CD4-positive, alpha-beta T cell treated with Interleukin-17A for 1 hour (primary cell): ENCODE results near the gene ZNF709.
A peak's percentile ranks its signal among the peaks of the same experiment; 100 is the strongest.
"Not testable (repeated sequence)": the region's sequence is repeated elsewhere in the genome, so short reads cannot be mapped to it uniquely, and the experiment has no call there.

Source experiments
- DNase-seq: peaks from one replicate; pipeline ENCODE4 v3.0.0-alpha.2; 2020

The ZNF709 gene

DNA sequence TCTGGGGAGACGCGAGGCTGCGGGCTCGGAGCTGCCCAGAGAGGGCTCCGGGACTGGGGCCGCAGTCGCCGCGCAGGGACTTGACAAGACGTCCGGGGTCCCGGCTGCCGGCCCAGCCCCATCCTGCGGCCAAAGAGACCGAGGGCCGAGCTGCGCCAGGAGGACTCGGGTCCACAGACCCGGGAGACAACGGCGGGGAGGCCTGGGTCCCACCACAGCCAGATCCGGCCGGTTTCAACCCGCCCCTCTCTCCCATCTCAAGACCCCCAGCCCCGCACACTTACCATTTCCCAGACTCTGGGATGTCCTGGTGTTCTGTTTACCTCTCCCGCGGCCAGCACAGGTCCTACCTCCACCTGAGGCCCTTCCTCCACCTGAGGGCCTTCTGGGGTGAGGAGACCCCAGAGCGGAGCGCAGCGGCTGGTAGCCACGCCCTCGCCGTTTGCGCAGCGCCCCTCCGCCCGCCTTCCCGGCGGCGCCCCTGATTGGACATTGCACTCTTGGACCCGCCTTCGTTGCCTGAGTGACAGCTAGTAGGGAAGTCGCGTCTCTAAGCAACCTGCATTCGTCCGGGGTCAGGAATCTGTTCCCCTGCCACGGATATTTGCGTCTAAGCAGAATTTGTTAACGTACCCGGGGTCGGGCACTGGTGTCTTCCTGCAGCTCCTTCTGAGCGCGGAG lies at the start of gene ZNF709:
ZNF709 (minus strand) TSS at position 446 of the 681 bp plus-strand sequence; CDS start at position 287, 159 bp downstream.
- DNase-seq, result peak; percentile 92

GRCh38 chr19:12527034-12527836 lies 42.6 kb upstream of the ZNF709 start:
- peak; percentile 13 for DNase-seq

GRCh38 chr19:12526542-12526941 lies 41.9 kb upstream of the ZNF709 start:
- DNase-seq, result no peak

GRCh38 chr19:12521996-12522395 lies 37.4 kb upstream of the ZNF709 start:
- no peak for DNase-seq

DNA sequence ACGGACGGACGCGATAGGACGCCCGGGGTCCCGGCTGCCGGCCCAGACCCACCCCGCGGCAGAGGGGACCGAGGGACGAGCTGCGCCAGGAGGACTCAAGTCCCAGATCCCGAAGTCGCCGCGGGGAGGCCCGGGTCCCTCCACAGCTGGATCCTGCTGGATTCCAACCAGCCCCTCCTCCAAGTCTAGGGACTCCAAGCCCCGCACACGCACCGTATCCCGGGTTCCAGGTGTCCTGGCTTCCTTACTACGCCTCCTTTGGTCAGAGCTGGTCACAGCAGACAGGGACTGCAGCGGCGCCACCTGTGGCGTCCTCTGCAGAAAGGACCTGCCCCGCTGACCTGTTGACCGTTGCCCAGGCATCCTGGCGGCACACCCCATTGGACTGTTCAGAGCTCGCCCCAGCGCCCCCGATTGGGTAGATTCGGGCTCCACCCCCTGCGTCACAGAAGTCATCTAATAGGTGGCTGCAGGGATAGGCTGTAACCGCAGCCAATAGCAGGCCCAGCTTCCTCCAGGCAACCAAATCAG lies 29.0 kb upstream of the ZNF709 start:
- DNase-seq, result no peak

DNA sequence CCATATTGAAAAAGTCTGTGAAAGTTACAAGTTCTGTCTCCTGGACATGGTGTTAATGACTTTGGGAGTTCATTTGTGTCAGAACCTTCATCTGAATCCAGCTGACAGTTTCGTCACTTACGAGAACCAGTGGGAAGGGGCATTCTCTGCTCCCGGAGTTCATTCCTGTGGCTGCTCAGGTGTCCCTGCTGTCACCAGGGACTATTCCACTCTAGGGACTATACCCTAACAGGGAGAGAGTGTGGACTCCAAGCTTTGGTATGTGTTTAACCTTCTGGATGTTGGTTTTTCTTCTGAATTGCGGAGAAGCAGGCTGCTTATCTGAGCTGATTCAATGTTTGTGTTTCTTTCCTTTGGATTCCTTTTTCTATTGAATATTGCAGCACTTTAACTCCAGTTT lies 12.4 kb upstream of the ZNF709 start:
- DNase-seq, result no peak

- no peak for DNase-seq
Measured at GRCh38 chr19:12496480-12496879, 11.9 kb upstream of the ZNF709 start.

- peak; percentile 95 for DNase-seq
Measured at GRCh38 chr19:12495002-12495802, 10.6 kb upstream of the ZNF709 start.

- no peak for DNase-seq
Measured at GRCh38 chr19:12494260-12494860, 9.7 kb upstream of the ZNF709 start.

DNA sequence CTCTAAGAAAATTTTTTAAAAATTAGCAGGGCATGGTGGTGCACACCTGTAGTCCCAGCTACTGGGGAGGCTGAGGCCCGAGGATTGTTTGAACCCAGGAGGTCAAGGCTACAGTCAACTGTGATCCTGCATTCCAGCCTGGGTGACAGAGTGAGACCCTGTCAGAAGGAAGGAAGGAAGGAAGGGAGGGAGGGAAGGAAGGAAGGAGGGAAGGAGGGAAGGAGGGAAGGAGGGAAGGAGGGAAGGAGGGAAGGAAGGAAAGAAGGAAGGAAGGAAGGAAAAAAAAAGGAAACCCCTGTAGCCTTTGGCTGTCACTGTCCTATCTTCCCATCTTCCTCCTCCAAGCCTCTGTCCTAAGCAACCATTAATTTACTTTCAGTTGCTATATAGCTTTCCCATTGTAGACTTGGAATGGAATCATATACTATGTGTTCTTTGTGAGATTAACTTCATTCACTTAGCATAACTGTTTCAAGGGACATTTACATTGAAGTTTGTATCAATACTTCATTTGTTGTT lies 1.7 kb upstream of the ZNF709 start:
- not testable (repeated sequence) for DNase-seq

DNA sequence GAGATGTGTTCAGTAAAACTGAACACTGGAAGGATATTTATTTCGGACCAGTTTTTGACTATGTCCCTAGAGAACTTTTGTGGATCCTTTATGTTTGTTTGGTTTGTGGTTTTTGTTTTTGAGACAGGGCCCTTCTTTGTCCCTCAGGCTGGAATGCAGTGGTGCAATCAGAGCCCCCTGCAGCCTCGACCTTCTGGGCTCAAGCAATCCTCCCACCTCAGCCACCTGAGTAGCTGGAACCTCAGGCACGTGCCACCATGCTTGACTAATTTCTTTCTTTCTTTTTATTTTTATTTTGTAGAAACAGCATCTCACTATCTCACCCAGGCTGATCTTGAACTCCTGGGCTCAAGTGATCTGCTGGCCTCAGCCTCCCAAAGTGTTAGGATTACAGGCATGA lies 955 bp upstream of the ZNF709 start:
- no peak for DNase-seq

DNA sequence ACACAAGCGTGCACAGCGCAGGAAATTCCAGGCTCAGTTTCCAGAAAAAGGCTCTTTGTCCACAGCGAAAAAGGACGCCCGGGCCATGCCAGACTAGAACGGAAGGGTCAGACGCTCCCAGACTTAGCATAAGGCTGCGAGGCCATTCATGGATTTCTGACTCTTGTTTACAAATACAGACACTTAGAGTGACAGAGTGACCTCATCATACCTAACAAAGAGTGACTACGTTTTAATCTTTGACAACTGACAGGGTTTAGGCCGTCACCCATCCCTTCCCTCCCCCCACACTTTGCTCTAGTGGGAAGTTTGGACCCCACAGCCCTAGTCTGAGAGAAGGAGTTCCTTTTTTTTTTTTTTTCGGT lies 418 bp upstream of the ZNF709 start:
- DNase-seq, result peak; percentile 10

GRCh38 chr19:12484011-12484370 lies 625 bp downstream of the ZNF709 start:
- DNase-seq, result no peak

DNA sequence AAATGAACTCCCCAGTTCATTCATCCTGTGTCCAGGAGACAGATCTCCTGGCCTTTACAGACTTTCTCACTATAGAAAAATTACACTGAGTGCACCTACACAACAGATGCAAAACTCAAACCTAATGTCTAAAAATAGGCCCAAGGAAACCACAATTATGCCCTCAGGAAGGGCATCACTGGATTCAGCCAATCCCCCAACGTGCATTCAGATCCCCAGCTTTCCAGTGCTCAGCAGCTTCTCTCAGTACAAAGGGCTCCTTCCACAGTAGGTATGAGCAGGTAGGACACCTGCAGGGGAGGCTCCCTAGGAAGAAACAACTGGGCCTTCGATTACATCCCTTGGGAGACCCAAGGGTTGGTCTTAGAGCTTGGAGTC lies 2.1 kb downstream of the ZNF709 start:
- no peak for DNase-seq

DNA sequence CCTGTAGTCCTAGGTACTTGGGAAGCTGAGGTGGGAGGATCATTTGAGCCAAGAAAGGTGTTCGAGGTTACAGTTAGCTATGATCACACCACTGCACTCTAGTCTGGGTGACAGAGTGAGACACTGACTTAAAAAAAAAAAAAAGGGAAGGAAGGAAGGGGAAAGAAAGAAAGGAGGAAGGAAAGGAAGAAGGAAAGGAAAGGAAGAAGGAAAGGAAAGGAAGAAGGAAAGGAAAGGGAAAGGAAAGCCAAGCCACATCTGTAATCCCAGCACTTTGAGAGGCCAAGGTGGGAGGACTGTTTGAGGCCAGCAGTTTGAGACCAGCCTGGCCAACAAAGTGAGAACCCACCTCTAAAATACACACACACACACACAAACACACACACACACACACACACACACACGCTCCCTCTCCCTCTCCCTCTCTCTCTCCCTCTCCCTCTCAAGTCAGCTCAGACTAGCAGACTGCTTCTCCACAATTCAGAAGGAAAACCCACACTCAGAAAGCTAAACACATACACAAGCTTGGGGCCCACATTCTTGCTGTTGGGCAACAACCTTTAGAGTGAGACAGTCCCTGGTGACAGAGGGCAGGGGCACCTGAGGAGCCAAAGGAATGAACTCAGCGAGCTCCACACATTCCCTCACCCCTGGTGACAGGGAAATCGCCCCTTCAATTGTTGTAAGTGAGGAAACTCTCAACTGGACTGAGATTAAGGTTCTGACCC lies 2.7 kb downstream of the ZNF709 start:
- DNase-seq, result no peak

DNA sequence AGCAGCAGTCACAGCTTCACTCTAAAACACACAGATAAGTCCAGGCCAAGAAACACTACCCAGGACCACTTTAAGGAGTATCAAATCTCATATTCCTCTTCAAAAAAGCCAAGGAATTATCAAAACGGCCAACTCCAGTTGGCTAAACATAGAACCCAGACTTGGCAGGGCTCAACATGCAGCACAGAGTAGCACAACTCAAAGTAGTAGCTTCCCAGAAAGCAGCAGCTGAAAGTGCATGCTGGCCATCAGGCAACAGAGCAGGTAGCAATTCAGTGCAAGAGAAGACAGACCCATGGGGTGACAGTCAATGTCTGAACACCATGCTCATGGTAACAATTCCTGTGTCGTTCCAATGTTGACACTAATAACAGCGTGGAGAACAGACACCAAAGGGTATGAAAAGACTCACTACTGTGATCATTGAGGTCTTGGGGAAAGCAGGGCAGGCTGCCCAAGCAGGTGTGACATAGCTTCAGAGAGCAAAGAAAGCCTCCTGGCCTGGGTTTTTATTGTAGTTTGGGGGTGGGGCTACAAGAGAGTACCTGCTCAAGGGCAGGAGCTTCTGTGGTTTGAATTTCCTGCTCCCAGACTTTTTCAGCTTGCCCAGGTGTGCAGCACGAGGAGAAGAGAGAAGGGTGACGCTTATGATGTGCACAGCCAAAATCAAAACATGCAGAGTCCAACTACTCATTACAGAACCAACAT lies 6.2 kb downstream of the ZNF709 start:
- DNase-seq, result no peak

GRCh38 chr19:12467651-12468050 lies 17.0 kb downstream of the ZNF709 start:
- not testable (repeated sequence) for DNase-seq

- no peak for DNase-seq
Measured at GRCh38 chr19:12465211-12465610, 19.4 kb downstream of the ZNF709 start.

GRCh38 chr19:12464769-12465168 lies 19.8 kb downstream of the ZNF709 start:
- no peak for DNase-seq

GRCh38 chr19:12464139-12464538 lies 20.5 kb downstream of the ZNF709 start:
- not testable (repeated sequence) for DNase-seq

- no peak for DNase-seq
Measured at GRCh38 chr19:12453495-12453894, 31.1 kb downstream of the ZNF709 start.
